NCI-H510A treated with DMSO at 0.1 percent for 48 hours (cell line): ENCODE data around the gene CROCC2.

Experiments
- DNase-seq: peaks from one replicate; lab custom pipeline; 2025; lab: John Stamatoyannopoulos, UW

CROCC2 gene

DNA sequence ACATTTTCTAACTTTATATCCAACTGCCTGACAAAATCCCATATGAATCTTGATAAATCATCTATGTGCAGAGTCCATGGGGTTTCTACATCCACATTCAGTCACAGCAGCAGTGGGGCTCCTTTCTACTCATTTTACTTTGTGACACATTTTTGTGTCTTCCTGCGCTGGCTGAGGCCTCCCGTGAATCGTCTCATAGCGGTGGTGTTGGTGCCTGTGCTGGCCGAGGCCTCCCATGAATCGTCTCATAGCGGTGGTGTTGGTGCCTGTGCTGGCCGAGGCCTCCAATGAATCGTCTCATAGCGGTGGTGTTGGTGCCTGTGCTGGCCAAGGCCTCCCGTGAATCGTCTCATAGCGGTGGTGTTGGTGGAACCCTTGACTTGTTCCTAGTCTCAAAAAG lies 109.3 kb downstream of the CROCC2 start:
- DNase-seq = no peak

DNA sequence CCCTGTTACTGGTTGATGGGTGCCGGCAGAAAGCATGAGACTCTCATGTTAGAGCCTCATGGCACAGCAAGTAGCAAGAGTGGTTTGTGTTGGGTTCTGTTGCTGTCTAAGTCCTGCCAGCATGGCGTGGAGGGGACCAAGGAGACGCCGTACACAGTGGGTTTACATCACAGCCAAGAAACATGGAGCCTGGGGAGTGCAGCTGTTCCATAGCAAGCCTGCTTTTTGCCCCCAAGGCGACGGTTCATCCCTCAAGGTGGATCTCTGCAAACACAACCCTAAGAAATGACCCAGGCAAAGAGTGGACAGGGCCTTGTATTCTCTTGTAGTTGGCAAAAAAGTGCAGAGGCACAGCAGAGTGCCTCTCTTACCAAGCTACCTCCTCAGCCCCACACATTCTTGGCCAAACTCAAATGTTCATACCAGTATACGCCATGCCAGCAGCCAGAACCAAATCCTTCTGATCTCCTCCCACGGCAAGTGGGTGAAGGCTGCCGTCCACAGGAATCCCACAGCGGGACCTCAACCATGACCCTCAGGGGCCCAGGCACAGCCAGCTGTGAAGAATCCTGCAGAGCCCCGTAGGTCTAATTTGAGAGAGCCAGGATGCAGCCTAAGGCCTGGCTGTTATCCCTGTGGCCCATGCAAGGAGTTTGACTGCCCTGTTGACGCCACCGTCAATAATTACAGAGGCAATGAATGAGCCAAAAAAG lies 111.2 kb downstream of the CROCC2 start:
- no peak for DNase-seq

DNA sequence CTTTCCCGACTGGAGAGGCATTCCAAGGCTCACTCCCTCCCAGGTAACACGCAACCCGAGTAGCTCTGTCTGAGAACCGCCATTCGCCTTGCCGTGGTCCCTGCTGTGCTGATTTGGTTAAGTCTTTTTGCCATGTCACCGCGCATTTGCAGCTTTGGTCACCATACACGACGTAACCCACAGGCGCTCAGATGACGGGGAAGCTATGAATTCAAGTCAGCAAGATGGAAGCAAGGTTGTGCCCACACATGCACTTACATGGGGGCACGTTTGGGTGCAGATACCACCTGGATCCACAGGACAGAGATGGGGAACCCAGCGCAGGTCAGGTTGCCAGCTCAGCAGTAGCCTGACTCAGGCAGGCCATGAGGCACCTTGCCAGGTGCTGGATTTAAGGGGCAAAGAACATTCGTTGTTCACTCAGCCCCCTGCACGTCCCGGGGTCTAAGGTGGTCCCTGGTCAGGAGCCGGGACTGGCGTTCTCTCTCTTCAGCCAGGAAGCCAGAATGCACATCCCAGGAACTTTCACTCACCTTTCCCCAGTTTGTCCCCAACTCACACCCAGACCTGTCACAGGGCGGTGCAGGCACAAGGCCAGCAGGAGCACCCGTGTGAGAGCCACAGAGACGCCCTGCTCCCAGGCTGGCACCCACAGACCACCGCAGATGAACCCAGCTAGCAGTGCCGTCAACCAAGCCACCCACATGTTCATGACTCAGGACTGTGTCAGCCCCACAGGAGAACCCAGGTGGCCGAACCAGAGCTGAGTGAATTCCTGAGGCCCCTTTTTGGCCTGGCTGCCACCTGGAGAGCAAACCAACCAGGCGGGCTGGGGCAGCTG lies 112.1 kb downstream of the CROCC2 start:
- no peak for DNase-seq

GRCh38 chr2:241019441-241020139 lies 113.5 kb downstream of the CROCC2 start:
- no peak for DNase-seq

DNA sequence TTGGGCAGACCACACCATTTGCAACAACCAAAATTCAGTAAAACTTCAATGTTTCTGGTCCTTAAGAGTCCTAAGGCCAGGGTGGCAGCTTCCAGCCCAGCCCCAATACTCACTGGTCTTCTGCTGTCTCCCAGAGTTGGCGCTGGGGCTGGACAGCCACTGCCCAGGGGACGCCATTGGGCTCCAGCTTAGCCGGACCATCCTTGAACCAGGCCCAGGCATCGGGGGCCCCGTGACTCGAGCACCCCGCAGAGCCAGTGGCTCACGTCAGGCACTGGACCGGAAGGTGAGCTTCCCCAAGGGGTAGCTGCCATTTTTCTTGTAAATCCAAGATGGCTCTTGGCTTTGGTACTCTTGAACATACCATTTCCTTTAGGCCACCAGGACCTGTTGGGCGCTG lies 114.1 kb downstream of the CROCC2 start:
- DNase-seq = no peak

DNA sequence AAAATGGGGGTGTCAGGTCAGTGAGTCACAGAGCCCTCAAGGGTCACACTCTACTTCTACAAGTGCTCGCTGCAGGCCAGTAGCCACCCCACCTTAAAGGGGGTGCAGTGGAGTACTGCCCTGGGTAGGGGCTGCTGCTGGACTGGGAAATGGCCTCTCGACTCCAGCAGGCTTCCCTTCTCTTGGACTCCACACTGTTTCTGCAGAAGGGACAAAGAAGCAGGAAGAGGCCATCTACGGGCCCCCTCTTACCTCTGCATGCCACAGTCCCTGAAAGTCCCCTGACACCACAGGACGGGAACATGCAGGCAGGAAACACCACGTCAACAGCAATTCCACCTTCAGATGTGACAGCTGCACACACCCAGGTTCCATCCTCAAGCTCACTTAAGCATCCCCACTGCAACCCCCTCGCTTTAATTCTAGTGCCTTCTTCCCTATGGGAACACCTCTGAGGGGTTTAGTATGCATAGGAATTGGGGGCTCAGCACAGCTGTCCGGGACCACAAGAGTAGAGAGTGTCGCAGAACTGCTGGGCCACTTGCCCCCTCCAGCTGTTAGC lies 114.6 kb downstream of the CROCC2 start:
- DNase-seq = no peak

DNA sequence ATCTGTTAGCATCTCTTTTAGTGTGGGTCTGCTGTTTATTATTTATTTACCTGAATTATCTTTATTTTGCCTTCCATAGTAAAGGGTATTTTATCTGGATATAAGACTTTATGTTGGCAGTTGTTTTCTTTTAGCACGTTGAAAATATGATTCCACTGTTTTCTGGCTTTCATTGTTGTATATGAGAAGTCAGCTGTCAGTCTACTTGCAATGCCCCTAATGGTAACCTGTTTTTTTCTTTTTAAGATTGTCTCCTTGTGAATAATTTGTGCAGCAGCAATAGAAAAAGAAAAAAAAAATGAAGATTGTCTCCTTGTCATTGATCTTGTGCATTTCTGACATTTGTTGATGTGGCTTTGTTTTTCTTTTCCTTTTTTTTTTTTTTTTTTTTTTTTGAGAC lies 119.5 kb downstream of the CROCC2 start:
- DNase-seq = no peak

GRCh38 chr2:241029599-241030332 lies 123.6 kb downstream of the CROCC2 start:
- no peak for DNase-seq

DNA sequence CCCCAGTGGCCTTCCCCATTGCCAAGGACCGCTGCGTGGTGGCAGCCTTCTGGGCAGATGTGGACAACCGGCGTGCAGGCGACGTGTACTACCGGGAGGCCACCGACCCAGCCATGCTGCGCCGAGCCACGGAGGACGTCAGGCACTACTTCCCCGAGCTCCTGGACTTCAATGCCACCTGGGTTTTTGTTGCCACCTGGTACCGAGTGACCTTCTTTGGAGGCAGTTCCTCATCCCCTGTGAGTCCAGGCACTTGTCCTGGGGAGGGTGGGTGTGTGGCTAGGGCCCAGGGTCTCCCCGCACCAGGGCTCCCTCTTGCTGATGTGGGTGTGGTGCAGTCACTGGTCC lies 124.2 kb downstream of the CROCC2 start:
- DNase-seq = no peak

DNA sequence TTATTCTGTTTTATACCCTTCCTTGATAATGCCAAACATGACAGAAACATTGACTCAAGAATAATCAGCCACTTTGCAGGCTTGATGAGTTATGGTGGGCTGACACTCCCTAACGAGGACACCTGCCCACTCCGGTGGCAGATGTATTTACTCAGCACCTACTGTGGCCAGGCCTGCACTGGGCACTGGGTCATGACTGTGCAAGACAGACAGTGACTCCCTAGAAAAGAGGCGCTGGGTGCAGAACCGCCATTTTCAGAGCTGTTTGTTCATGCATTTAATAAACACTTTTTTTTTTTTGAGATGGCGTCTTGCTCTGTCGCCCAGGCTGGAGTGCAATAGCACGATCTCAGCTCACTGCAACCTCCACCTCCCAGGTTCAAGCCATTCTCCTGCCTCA lies 124.7 kb downstream of the CROCC2 start:
- no peak for DNase-seq

DNA sequence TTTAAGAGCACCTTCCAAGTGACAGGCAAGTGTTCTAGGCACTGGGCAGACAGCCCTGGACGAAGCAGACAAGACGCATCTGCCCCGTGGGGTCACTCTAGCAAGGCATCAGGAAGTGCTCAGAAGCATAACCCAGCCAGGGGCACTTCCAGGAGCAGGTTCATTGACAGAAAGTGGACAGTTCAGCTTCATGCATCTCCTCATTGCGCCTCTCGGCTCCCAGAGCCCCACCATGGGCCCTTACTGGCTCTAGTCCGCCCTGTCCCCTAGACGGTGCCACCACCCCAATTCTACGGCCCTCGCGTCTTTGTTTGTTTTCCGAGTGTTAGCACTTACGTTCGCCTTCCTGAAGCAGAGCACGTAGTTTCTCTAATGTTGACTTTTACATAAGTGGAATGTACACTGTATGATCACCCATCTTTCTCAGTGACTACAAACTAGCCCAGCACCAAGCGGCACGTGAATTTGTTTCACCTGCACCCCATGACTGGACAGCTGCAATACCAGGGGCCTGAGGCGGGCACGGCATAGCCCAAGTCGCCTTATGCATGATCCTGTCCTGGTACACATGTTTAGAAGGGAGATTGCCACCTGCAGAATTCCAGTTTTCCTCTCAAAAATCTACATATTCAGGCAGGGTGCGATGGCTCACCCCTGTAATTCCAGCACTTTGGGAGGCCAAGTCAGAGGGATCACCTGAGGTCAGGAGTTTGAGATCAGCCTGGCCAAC lies 125.5 kb downstream of the CROCC2 start:
- peak; percentile 50 for DNase-seq

- DNase-seq = no peak
Measured at GRCh38 chr2:241033336-241033987, 127.3 kb downstream of the CROCC2 start.

DNA sequence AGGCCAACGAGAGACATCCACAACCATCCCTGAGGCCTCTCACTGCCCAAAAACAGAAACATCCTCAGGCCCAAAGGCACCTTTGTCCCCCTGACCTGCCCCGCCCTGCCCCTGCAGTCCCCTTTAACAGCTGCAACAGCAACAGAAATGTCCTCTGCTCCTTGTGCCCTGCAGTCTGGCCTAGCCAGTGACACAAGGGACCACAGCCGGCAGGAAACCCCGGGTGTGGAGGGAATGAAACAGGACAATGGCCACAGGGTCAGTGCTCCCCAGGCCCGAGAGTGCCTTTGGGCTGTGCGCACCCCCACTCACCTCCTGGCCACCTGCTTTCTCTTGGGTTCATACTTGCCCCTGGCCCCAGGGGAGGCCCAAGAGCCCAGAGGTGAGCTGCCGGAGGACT lies 127.9 kb downstream of the CROCC2 start:
- DNase-seq = no peak

DNA sequence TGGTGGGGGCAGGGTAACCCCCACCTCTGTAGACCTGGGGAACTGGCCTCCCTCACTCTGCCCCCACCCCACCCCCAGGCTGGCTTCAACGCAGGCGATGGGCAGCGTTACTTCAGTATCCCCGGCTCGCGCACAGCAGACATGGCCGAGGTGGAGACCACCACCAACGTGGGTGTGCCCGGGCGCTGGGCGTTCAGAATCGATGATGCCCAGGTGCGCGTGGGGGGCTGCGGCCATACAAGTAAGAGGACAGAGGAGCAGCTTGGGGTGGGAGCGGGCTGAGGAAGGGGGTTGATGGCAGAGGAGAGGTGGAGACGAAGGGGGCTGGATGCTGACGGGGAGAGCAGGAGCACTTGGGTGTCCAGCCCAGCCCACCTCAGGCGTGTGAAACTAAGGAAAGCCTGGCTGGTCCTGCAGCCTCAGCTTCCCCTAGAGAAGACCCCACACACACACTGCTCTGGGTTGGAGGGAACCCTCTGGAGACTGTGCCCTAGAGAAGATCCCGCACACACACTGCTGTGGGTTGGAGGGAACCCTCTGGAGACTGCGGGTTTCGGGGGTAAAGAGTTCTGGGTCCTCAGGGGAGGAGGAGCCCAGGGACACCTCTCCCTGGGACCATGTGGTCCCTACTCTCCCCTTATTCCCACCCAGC lies 128.5 kb downstream of the CROCC2 start:
- DNase-seq = no peak

DNA sequence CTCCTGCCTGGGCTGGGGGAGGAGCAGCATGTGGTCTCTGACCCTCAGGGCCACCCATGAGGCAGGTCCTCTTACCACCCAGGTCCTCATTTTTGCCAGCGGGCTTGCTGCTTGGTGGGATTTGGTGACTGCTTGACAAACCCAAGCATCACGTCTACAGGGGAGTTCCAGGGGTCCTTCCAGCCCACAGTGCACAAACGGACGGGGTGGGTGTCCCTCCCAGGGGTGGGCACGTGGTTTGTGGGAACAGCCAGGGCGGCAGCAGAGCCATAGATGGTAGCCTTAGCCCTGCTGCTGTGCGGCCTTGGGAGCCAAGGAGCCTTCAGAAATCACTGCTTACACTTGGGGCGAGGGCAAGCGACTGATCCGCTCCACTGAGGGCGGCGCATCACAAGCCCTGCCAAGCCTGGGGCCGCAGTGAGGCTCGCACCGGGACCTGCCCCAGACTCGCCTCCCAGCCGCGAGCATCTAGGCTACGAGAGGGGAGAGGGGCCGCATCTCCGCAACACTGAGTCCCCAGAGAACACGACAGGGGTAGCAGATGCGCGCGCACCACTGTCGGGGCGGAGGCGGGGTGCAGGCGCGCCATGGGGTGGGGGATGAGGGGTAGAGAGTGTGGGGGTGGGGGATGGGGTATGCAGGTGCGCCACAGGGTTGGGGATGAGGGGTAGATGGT lies 129.1 kb downstream of the CROCC2 start:
- DNase-seq = no peak

DNA sequence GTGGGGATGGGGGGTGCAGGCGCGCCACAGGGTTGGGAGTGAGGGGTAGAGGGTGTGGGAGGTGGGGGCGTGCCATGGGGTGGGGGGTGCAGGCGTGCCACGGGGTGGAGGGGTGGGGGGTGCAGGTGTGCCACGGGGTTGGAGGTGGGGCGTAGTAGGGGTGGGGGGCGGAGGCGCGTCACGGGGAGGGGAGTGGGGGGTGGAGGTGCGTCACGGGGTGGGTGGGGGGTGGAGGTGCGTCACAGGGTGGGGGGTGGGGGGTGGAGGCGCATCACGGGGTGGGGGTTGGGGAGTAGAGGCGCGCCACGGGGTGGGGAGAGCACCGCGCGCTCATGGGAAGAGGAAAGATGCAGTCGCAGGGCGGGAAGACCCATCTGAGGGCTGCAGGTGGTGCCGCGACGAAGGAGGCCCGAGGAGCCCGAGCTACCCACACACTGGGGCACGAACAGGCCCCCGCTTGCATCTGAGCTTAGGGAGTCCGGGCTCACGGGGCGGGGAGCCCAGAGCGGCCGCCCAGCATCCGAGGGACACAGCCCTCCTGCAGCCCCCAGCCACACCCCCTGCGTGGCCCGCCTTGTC lies 129.8 kb downstream of the CROCC2 start:
- DNase-seq = no peak

GRCh38 chr2:241036397-241036963 lies 130.3 kb downstream of the CROCC2 start:
- peak; percentile 38 for DNase-seq

DNA sequence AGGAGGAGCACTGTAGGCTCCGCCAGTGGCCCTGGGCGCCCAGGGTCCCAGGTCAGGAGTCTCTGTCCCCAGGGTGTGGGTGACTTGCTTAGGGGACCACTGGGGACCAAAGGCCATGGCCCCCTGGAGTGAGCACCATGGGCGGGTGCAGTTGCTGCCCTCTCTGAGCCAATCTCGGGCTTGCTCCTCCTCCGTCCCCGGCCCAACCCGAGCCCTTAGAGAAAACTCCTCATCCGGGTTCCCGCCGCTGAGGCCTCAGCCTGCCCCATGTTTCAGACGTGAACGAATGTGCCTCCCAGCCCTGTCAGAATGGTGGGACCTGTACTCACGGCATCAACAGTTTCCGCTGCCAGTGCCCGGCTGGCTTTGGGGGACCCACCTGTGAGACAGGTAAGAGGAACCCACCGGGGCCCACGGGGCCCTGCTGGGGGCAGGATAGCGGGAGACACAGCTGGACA lies 130.9 kb downstream of the CROCC2 start:
- DNase-seq = peak; percentile 20

- no peak for DNase-seq
Measured at GRCh38 chr2:241037498-241037897, 131.4 kb downstream of the CROCC2 start.
